Cardiac fibroblast (primary cell): ENCODE results near the gene SERTAD4.
A peak's percentile ranks its signal among the peaks of the same experiment; 100 is the strongest.

ENCODE experiments used
- DNase-seq, 2 donors: peaks; one replicate each; pipeline versions ENCODE4 v3.0.0 to v3.0.0-alpha.2; 2010; ENCODE audit warnings: low read depth in 2 of 2
- H3K4me3 ChIP-seq, 2 donors: replicated peaks in 1 of 2; 1 replicate in 1 of 2; 2 replicates in 1 of 2; pipeline ENCODE4 v1.5.1; 2011; ENCODE audit warnings: low read depth in 2 of 2, low read length in 2 of 2, mild to moderate bottlenecking in 2 of 2, moderate library complexity in 1 of 2
- CTCF ChIP-seq: IDR thresholded peaks from one replicate; pipeline ENCODE4 v1.5.1; 2011; ENCODE audit warnings: low read depth, mild to moderate bottlenecking, low read length, inconsistent platforms

SERTAD4 gene

GRCh38 chr1:210200124-210200736 lies 32.4 kb upstream of the SERTAD4 start:
- no peak overlapping the region for H3K4me3 ChIP-seq
- no peak for TF ChIP-seq CTCF
- DNase-seq: no peak

- no peak for TF ChIP-seq CTCF
- H3K4me3 ChIP-seq: no peak overlapping the region
- peak in 1 of 2 donors; percentile 30 for DNase-seq
Measured at GRCh38 chr1:210201681-210202080, 30.9 kb upstream of the SERTAD4 start.

- DNase-seq: no peak
- TF ChIP-seq CTCF: no peak
Measured at GRCh38 chr1:210207597-210208450, 24.8 kb upstream of the SERTAD4 start.

GRCh38 chr1:210213335-210213734 lies 19.3 kb upstream of the SERTAD4 start:
- no peak for TF ChIP-seq CTCF
- no peak for DNase-seq
- no peak overlapping the region for H3K4me3 ChIP-seq

More at GRCh38 chr1:210207597-210208450, 24.8 kb upstream of the SERTAD4 start:
- H3K4me3 ChIP-seq: no peak overlapping the region

- no peak for TF ChIP-seq CTCF
- H3K4me3 ChIP-seq: no peak overlapping the region
- DNase-seq: no peak
Measured at GRCh38 chr1:210214573-210215409, 17.8 kb upstream of the SERTAD4 start.

GRCh38 chr1:210217482-210217881 lies 15.1 kb upstream of the SERTAD4 start:
- no peak overlapping the region for H3K4me3 ChIP-seq
- no peak for DNase-seq
- no peak for TF ChIP-seq CTCF
